DOHH2 (cell line): ENCODE results near the gene SLC4A2.

Experiments
- H3F3A ChIP-seq: fragments of 200-600 bp; sonication (generic), shearing (Covaris generic); 2 replicates; pipeline ENCODE4 v1.6.0; 2016; ENCODE audit warnings: antibody characterized with exemption, mild to moderate bottlenecking; ENCODE audit not compliant: control insufficient read depth, insufficient read depth
- H3K27ac ChIP-seq: fragments of 200-600 bp; sonication (generic); 2 replicates; pipeline ENCODE4 v1.5.1; 2014; ENCODE audit warnings: low read depth, mild to moderate bottlenecking, low read length, moderate library complexity
- H3K27me3 ChIP-seq: fragments of 200-600 bp; sonication (generic); 2 replicates; pipeline ENCODE4 v1.6.1; 2014; ENCODE audit warnings: mild to moderate bottlenecking, low read length, mixed read lengths; ENCODE audit not compliant: control insufficient read depth
- H3K36me3 ChIP-seq: fragments of 200-600 bp; sonication (generic); 2 replicates; pipeline ENCODE4 v1.6.1; 2014; ENCODE audit warnings: mild to moderate bottlenecking, low read length, moderate library complexity, mixed read lengths; ENCODE audit not compliant: control insufficient read depth
- H3K4me1 ChIP-seq: fragments of 200-600 bp; sonication (generic); 2 replicates; pipeline ENCODE4 v1.6.1; 2014; ENCODE audit warnings: mild to moderate bottlenecking, low read length, mixed read lengths; ENCODE audit not compliant: control insufficient read depth
- H3K4me2 ChIP-seq: fragments of 200-600 bp; sonication (generic); 2 replicates; pipeline ENCODE4 v1.6.0; 2014; ENCODE audit warnings: mild to moderate bottlenecking, low read length, moderate library complexity
- H3K4me3 ChIP-seq: fragments of 200-600 bp; sonication (generic); 2 replicates; pipeline ENCODE4 v1.5.1; 2014; ENCODE audit warnings: mild to moderate bottlenecking, low read length, mixed read lengths
- H3K79me2 ChIP-seq: fragments of 200-600 bp; sonication (generic); 2 replicates; pipeline ENCODE4 v1.6.1; 2014; ENCODE audit warnings: mild to moderate bottlenecking, low read length, mixed read lengths; ENCODE audit not compliant: control insufficient read depth
- H3K9me2 ChIP-seq: fragments of 200-600 bp; sonication (generic); replicated peaks from 2 replicates; pipeline ENCODE4 v1.6.1; 2014; ENCODE audit warnings: mild to moderate bottlenecking, low read length, mixed read lengths; ENCODE audit not compliant: control insufficient read depth
- H3K9me3 ChIP-seq: fragments of 200-600 bp; sonication (generic); 2 replicates; pipeline ENCODE4 v1.6.1; 2014; ENCODE audit warnings: antibody characterized with exemption, low read length, mixed read lengths; ENCODE audit not compliant: control insufficient read depth, insufficient read depth
- H4K20me1 ChIP-seq: fragments of 200-600 bp; sonication (generic); 2 replicates; pipeline ENCODE4 v1.6.0; 2014; ENCODE audit warnings: low read depth, mild to moderate bottlenecking, antibody characterized with exemption, low read length, moderate library complexity; ENCODE audit not compliant: control insufficient read depth, insufficient read depth
- CTCF ChIP-seq: fragments of 200-600 bp; sonication (generic); IDR thresholded peaks from one replicate; pipeline ENCODE4 v1.5.1; 2014; ENCODE audit warnings: antibody characterized with exemption, mild to moderate bottlenecking, low read depth, low read length; ENCODE audit not compliant: poor library complexity, severe bottlenecking
- EZH2phosphoT487 ChIP-seq: fragments of 200-600 bp; sonication (generic); IDR thresholded peaks from 2 replicates; pipeline ENCODE4 v1.6.1; 2017; ENCODE audit warnings: borderline replicate concordance, mild to moderate bottlenecking, antibody characterized with exemption, low read length, moderate library complexity, mixed read lengths

SLC4A2 gene

DNA sequence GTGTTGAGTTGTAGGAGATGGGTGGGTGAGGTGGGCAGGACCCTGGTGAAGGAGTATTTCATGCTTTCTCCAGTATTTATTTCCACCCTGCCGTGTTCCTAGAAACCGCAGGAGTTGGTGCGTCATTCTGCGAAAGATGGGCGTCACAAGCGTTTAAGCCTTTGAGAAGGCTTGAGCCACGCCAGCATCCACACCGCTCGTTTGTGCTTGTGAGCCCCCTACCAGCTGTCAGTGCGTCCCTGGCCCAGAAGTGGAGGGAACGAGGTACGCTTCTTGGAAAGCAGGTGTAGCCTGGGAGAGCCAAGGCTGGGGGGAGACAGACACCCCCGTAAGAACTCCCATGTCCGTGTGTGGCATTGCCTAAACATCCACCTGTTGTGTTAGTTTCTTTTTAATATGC, 32.6 kb downstream of the SLC4A2 start:
- no peaks in the 10 kb centered on the region for H3K79me2 ChIP-seq
- H3K4me2 ChIP-seq = no peak overlapping the region
- no peaks in the 10 kb centered on the region for H3F3A ChIP-seq
- no peaks in the 10 kb centered on the region for H3K9me2 ChIP-seq
- H3K4me3 ChIP-seq = no peak overlapping the region
- H3K36me3 ChIP-seq = no peaks in the 10 kb centered on the region
- no peak overlapping the region for H3K27ac ChIP-seq
- H4K20me1 ChIP-seq = peaks cover 6% of the 10 kb centered on the region
- H3K9me3 ChIP-seq = no peaks in the 10 kb centered on the region
- H3K27me3 ChIP-seq = peaks cover 33% of the 10 kb centered on the region
- TF ChIP-seq CTCF (no peak), EZH2phosphoT487 (no peak)
- peaks cover 10% of the 10 kb centered on the region for H3K4me1 ChIP-seq

- Histone ChIP-seq H3K4me2 (no peak overlapping the region), H3K27ac (no peak overlapping the region), H3K36me3 (no peaks in the 10 kb centered on the region), H3K4me1 (peaks cover 6% of the 10 kb centered on the region; the same call in 1 of the 2 replicates), H4K20me1 (no peaks in the 10 kb centered on the region), H3K9me2 (no peaks in the 10 kb centered on the region), H3K9me3 (no peaks in the 10 kb centered on the region), H3K27me3 (peaks cover 16% of the 10 kb centered on the region), H3F3A (no peaks in the 10 kb centered on the region), H3K79me2 (no peaks in the 10 kb centered on the region), H3K4me3 (no peak overlapping the region)
- no peak for TF ChIP-seq CTCF
- TF ChIP-seq EZH2phosphoT487 = no peak
Observed at GRCh38 chr7:151093748-151094147, 34.4 kb downstream of the SLC4A2 start.

GRCh38 chr7:151094675-151095074, 35.3 kb downstream of the SLC4A2 start:
- TF ChIP-seq EZH2phosphoT487 (no peak), CTCF (no peak)
- H3K4me3 ChIP-seq = no peak overlapping the region
- no peaks in the 10 kb centered on the region for H3K79me2 ChIP-seq
- peaks cover 6% of the 10 kb centered on the region; the same call in 1 of the 2 replicates for H3K4me1 ChIP-seq
- no peaks in the 10 kb centered on the region for H3K9me3 ChIP-seq
- H3K36me3 ChIP-seq = no peaks in the 10 kb centered on the region
- H3K4me2 ChIP-seq = no peak overlapping the region
- no peak overlapping the region for H3K27ac ChIP-seq
- H3K9me2 ChIP-seq = no peaks in the 10 kb centered on the region
- H4K20me1 ChIP-seq = no peaks in the 10 kb centered on the region
- no peaks in the 10 kb centered on the region for H3F3A ChIP-seq
- peaks cover 6% of the 10 kb centered on the region for H3K27me3 ChIP-seq
